Uterus (tissue), 2 donors: ENCODE measurements around the gene INTS4.

ENCODE experiments used
- CTCF ChIP-seq, 4 experiments: fragments of 200-600 bp in 2 of 4; fragments of 450-650 bp in 2 of 4; sonication (generic) in 2 of 4; IDR thresholded peaks; one replicate each; pipeline ENCODE4 v1.5.1; 2016 to 2019; ENCODE audit warnings: antibody characterized with exemption in 4 of 4, mild to moderate bottlenecking in 2 of 4, moderate library complexity in 1 of 4
- POLR2A ChIP-seq, 2 donors: fragments of 450-650 bp; IDR thresholded peaks; one replicate each; pipeline ENCODE4 v1.6.1; 2016; ENCODE audit warnings: antibody characterized with exemption in 2 of 2, mild to moderate bottlenecking in 1 of 2, moderate library complexity in 1 of 2

- TF ChIP-seq CTCF (IDR thresholded peaks at IDR 0.05) (no peak), POLR2A (IDR thresholded peaks at IDR 0.05) (no peak)
These were observed 21.4 kb upstream of the INTS4 start for GRCh38 chr11:78015878-78016277.
